Left renal pelvis (tissue), 4 donors: ENCODE measurements around the gene DCAF11. TPM values are rescaled to one million over a fixed set of nuclear protein-coding genes. Genes with fewer than 3 reads are reported as not detected.
A peak's percentile ranks its signal among the peaks of the same experiment; 100 is the strongest.
"Not testable (repeated sequence)": the region's sequence is repeated elsewhere in the genome, so short reads cannot be mapped to it uniquely, and the experiment has no call there.

Source experiments
- DNase-seq, 4 donors: peaks; one replicate each; pipeline ENCODE4 v3.0.0-alpha.2; 2013; ENCODE audit warnings: low read depth in 4 of 4, low spot score in 3 of 4
- polyA plus RNA-seq, 4 donors: library from polyadenylated mRNA; unstranded; fragments of 120-200 nt; gene quantifications; one replicate each; pipeline ENCODE4 v1.2.1, GENCODE V29; 2013; ENCODE audit not compliant: insufficient read length in 4 of 4

The DCAF11 gene
- polyA plus RNA-seq, 4 donors, result 41.2 to 90.6 (median 73.0) TPM

- DNase-seq, result peak in 1 of 4 donors; percentile 46
Measured at GRCh38 chr14:24095271-24096068, 19.1 kb upstream of the DCAF11 start.

- DNase-seq, result no peak
Measured at GRCh38 chr14:24096545-24097181, 17.9 kb upstream of the DCAF11 start.

GRCh38 chr14:24098229-24098926, 16.2 kb upstream of the DCAF11 start:
- DNase-seq, result no peak

- no peak for DNase-seq
Measured at GRCh38 chr14:24098927-24099813, 15.4 kb upstream of the DCAF11 start.

- DNase-seq, result no peak
Measured at GRCh38 chr14:24100197-24100981, 14.2 kb upstream of the DCAF11 start.

- no peak for DNase-seq
Measured at GRCh38 chr14:24100982-24101494, 13.5 kb upstream of the DCAF11 start.

- DNase-seq, result no peak
Measured at GRCh38 chr14:24102357-24103048, 12.1 kb upstream of the DCAF11 start.

GRCh38 chr14:24103451-24103850, 11.1 kb upstream of the DCAF11 start:
- no peak for DNase-seq

GRCh38 chr14:24105609-24106239, 8.9 kb upstream of the DCAF11 start:
- DNase-seq, result not testable (repeated sequence)

GRCh38 chr14:24106672-24107271, 7.8 kb upstream of the DCAF11 start:
- DNase-seq, result no peak

- DNase-seq, result no peak
Measured at GRCh38 chr14:24108336-24108874, 6.2 kb upstream of the DCAF11 start.

- DNase-seq, result no peak
Measured at GRCh38 chr14:24110060-24110459, 4.5 kb upstream of the DCAF11 start.

GRCh38 chr14:24110523-24110922, 4.1 kb upstream of the DCAF11 start:
- no peak for DNase-seq

- DNase-seq, result no peak
Measured at GRCh38 chr14:24113379-24113800, 1.2 kb upstream of the DCAF11 start.

- peak; percentile 70 to 81 (median 76) for DNase-seq
Measured at GRCh38 chr14:24113801-24114531, 611 bp upstream of the DCAF11 start.

- DNase-seq, result no peak
Measured at GRCh38 chr14:24115422-24116127, 998 bp downstream of the DCAF11 start.
